ENCODE measurements around the gene THBS2.

THBS2 gene

GRCh38 chr6:169240591-169241390, 12.9 kb downstream of the THBS2 start:
- Histone ChIP-seq H3K27ac (no peak overlapping the region), H4K20me1 (no peaks in the 10 kb centered on the region; a peak in 1 of 22 replicates), H3K9ac (no peak overlapping the region; a peak in 1 of 22 replicates), H3K36me3 (no peaks in the 10 kb centered on the region), H3K4me2 (peak overlapping the region in 6 of 11 experiments; percentile 3 to 39 (median 32); a peak in 6 of 22 replicates), H3K4me3 (no peak overlapping the region), H3K4me1 (peaks cover 0 to 10% (median 6%) of the 10 kb centered on the region in 10 experiments; a peak in 10 of 20 replicates), H3K9me3 (replicated peaks in 1 of 11) (no peaks in the 10 kb centered on the region), H3K27me3 (no peaks in the 10 kb centered on the region)
- TF ChIP-seq Cebpa-rat (IDR thresholded peaks at IDR 0.05): no peak

DNA sequence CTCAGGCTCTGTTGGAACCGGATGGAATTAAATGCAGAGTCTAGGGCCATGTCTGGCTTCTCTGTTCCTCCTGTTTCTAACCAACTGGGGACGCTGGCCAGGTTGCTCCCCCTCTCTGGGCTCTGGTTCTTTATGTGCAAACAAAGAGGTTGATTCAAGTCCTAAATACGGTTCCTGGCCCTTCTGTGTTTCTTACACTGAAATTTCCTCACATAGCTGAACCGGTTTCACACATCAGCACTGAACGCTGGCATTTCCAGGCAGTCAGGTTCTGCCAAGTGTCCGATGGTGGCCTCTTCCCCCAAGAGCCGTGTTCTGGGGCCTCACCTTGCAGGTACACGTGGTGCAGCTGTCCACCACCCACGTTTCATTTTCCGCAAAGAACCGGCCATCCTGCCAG, 13.5 kb downstream of the THBS2 start:
- Histone ChIP-seq H4K20me1 (no peaks in the 10 kb centered on the region; a peak in 1 of 22 replicates), H3K36me3 (no peaks in the 10 kb centered on the region)

GRCh38 chr6:169239181-169239580, 14.5 kb downstream of the THBS2 start:
- peaks cover 0 to 10% (median 6%) of the 10 kb centered on the region in 10 experiments; a peak in 10 of 20 replicates for H3K4me1 ChIP-seq
- H3K4me2 ChIP-seq: no peak overlapping the region
- no peak overlapping the region for H3K9ac ChIP-seq
- no peak for TF ChIP-seq Cebpa-rat (IDR thresholded peaks at IDR 0.05)
- no peaks in the 10 kb centered on the region for H3K27me3 ChIP-seq
- no peak overlapping the region for H3K27ac ChIP-seq
- no peaks in the 10 kb centered on the region for H3K36me3 ChIP-seq
- H3K4me3 ChIP-seq: no peak overlapping the region
- H4K20me1 ChIP-seq: no peaks in the 10 kb centered on the region
- peaks cover 2 to 16% (median 12%) of the 10 kb centered on the region in 11 experiments; a peak in 20 of 22 replicates for H3K9me3 ChIP-seq (replicated peaks in 1 of 11)

More for the DNA sequence above, 13.5 kb downstream of the THBS2 start:
- H3K27me3 ChIP-seq: no peaks in the 10 kb centered on the region
- H3K4me1 ChIP-seq: peaks cover 0 to 10% (median 6%) of the 10 kb centered on the region in 10 experiments; a peak in 10 of 20 replicates
- H3K9me3 ChIP-seq (replicated peaks in 1 of 11): peaks cover 0 to 6% (median 3%) of the 10 kb centered on the region in 11 experiments; a peak in 10 of 22 replicates
- H3K9ac ChIP-seq: no peak overlapping the region; a peak in 1 of 22 replicates
- no peak for TF ChIP-seq Cebpa-rat (IDR thresholded peaks at IDR 0.05)
- no peak overlapping the region for H3K27ac ChIP-seq
- H3K4me2 ChIP-seq: peak overlapping the region in 6 of 11 experiments; percentile 3 to 39 (median 32); a peak in 6 of 22 replicates
- H3K4me3 ChIP-seq: no peak overlapping the region

- no peak overlapping the region for H3K27ac ChIP-seq
- H3K4me3 ChIP-seq: no peak overlapping the region
- no peak overlapping the region for H3K4me2 ChIP-seq
- H3K27me3 ChIP-seq: no peaks in the 10 kb centered on the region
- H3K4me1 ChIP-seq: peaks cover 0 to 10% (median 6%) of the 10 kb centered on the region in 10 experiments; a peak in 10 of 20 replicates
- no peaks in the 10 kb centered on the region for H4K20me1 ChIP-seq
- peaks cover 6 to 20% (median 17%) of the 10 kb centered on the region in 11 experiments; a peak in 21 of 22 replicates for H3K9me3 ChIP-seq (replicated peaks in 1 of 11)
- H3K9ac ChIP-seq: no peak overlapping the region
- TF ChIP-seq Cebpa-rat (IDR thresholded peaks at IDR 0.05): no peak
- no peaks in the 10 kb centered on the region for H3K36me3 ChIP-seq
Measured at GRCh38 chr6:169238766-169239165, 14.9 kb downstream of the THBS2 start.

DNA sequence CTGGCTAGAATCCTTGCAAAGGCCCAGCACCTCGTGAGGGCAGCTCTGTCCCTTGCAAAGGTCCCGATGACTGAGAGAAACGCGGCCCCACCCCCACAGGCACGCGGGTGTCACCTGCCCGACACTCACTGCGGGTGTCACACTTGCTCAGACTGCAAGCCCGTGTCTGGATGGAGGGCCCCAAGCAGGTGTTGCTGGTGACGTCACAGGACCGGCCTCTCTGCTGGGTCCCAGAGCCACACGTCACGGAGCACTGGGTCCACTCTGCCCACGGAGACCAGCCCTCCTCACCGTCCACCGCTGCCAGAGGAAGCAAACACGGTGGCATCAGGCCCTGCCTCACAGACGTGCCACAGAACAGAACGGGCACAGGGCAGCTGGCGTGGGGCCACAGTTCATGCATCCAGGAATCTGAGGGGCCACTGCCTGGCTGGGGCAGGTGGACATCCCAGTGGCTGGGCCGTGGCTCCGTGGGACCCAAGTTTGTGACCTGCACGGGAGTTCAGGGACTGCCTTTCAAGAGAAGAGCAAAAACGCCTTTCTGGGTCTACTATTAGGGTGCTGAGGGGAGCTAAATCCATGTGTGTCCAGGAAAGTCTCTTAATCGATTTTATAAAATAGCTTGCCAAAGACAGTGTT, 16.0 kb downstream of the THBS2 start:
- Histone ChIP-seq H3K27me3 (no peaks in the 10 kb centered on the region), H3K9ac (no peak overlapping the region), H3K27ac (no peak overlapping the region), H3K4me2 (no peak overlapping the region), H4K20me1 (no peaks in the 10 kb centered on the region), H3K36me3 (no peaks in the 10 kb centered on the region), H3K4me1 (peaks cover 0 to 10% (median 6%) of the 10 kb centered on the region in 10 experiments; a peak in 10 of 20 replicates), H3K4me3 (no peak overlapping the region), H3K9me3 (replicated peaks in 1 of 11) (peaks cover 17 to 31% (median 28%) of the 10 kb centered on the region in 11 experiments)
- TF ChIP-seq Cebpa-rat (IDR thresholded peaks at IDR 0.05): no peak

- Histone ChIP-seq H4K20me1 (no peaks in the 10 kb centered on the region), H3K27me3 (no peaks in the 10 kb centered on the region), H3K9ac (no peak overlapping the region), H3K27ac (no peak overlapping the region), H3K36me3 (no peaks in the 10 kb centered on the region), H3K4me1 (peaks cover 0 to 10% (median 6%) of the 10 kb centered on the region in 10 experiments; a peak in 10 of 20 replicates), H3K9me3 (replicated peaks in 1 of 11) (peaks cover 23 to 38% (median 33%) of the 10 kb centered on the region in 11 experiments), H3K4me2 (no peak overlapping the region), H3K4me3 (no peak overlapping the region)
- TF ChIP-seq Cebpa-rat (IDR thresholded peaks at IDR 0.05): no peak
Measured at GRCh38 chr6:169236988-169237387, 16.7 kb downstream of the THBS2 start.

- H3K27me3 ChIP-seq: no peaks in the 10 kb centered on the region
- no peaks in the 10 kb centered on the region for H3K36me3 ChIP-seq
- TF ChIP-seq Cebpa-rat (IDR thresholded peaks at IDR 0.05): no peak
- no peak overlapping the region for H3K9ac ChIP-seq
- peaks cover 23 to 42% (median 33%) of the 10 kb centered on the region in 11 experiments for H3K9me3 ChIP-seq (replicated peaks in 1 of 11)
- no peak overlapping the region for H3K4me3 ChIP-seq
- H3K27ac ChIP-seq: no peak overlapping the region
- no peaks in the 10 kb centered on the region for H4K20me1 ChIP-seq
- no peak overlapping the region for H3K4me2 ChIP-seq
- peaks cover 0 to 10% (median 6%) of the 10 kb centered on the region in 10 experiments; a peak in 10 of 20 replicates for H3K4me1 ChIP-seq
Measured at GRCh38 chr6:169236545-169236944, 17.1 kb downstream of the THBS2 start.

DNA sequence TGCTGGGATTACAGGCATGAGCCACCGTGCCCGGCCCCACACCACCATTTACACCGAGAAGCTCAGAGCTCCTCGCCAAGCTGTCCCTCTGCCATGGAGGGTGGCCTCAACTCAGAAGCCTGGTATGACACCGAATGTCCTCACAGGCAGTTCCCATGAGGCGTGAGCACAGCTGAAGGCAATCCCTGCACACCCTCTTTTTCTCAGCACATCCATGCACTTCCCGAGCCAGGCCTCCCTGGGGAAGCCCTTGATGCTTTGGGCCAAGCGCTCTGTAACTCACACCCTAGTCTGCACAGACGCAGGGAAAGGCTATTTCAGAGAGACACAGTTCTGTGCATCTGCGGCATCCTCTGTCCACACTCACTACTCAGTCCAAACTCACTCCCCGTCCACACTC, 18.4 kb downstream of the THBS2 start:
- H3K36me3 ChIP-seq: no peaks in the 10 kb centered on the region
- H3K27me3 ChIP-seq: no peaks in the 10 kb centered on the region
- H3K4me3 ChIP-seq: no peak overlapping the region
- H3K27ac ChIP-seq: no peak overlapping the region
- no peak for TF ChIP-seq Cebpa-rat (IDR thresholded peaks at IDR 0.05)
- no peaks in the 10 kb centered on the region for H4K20me1 ChIP-seq
- H3K4me1 ChIP-seq: peaks cover 0 to 5% (median 2%) of the 10 kb centered on the region in 10 experiments; a peak in 10 of 20 replicates
- H3K4me2 ChIP-seq: no peak overlapping the region
- no peak overlapping the region for H3K9ac ChIP-seq
- peaks cover 23 to 45% (median 33%) of the 10 kb centered on the region in 11 experiments for H3K9me3 ChIP-seq (replicated peaks in 1 of 11)

DNA sequence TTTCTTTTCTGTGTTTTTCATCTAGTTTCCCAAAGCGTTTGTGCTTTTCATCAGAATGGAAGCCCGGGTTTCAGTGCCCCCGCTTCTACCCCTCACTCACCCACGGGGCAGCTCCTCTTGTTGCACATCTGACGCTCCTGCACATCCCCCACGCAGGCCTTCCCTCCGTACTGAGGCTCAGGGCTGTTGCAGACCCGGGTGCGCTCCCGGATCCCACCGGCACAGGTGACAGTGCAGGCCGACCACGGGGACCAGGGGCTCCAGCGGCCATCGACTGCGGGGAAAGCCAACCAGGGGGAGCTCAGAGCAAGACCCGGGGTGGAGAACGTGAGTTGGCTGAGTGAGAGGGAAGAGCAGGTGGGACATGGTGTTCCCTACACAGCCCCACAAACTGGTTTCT, 19.0 kb downstream of the THBS2 start:
- Histone ChIP-seq H3K27ac (no peak overlapping the region), H3K9ac (no peak overlapping the region), H3K36me3 (no peaks in the 10 kb centered on the region), H3K4me2 (no peak overlapping the region), H4K20me1 (no peaks in the 10 kb centered on the region), H3K4me3 (no peak overlapping the region), H3K9me3 (replicated peaks in 1 of 11) (peaks cover 23 to 45% (median 33%) of the 10 kb centered on the region in 11 experiments), H3K4me1 (no peaks in the 10 kb centered on the region), H3K27me3 (no peaks in the 10 kb centered on the region)
- no peak for TF ChIP-seq Cebpa-rat (IDR thresholded peaks at IDR 0.05)
